ENCODE data around the gene BSND. TPM values are rescaled to one million over a fixed set of nuclear protein-coding genes. Genes with fewer than 3 reads are reported as not detected.

BSND gene
- polyA plus RNA-seq, 4 donors: 4.2 to 6.2 (median 4.9) TPM

GRCh38 chr1:54975356-54976108, 23.2 kb upstream of the BSND start:
- no peak for DNase-seq (ENCODE audit: low read depth in 4 of 4, low spot score in 2 of 4)

- DNase-seq (ENCODE audit: low read depth in 4 of 4, low spot score in 2 of 4): no peak
Observed at GRCh38 chr1:54976747-54977146, 22.0 kb upstream of the BSND start.

GRCh38 chr1:54977533-54978297, 21.0 kb upstream of the BSND start:
- no peak for DNase-seq (ENCODE audit: low read depth in 4 of 4, low spot score in 2 of 4)

GRCh38 chr1:54978528-54979326, 20.0 kb upstream of the BSND start:
- no peak for DNase-seq (ENCODE audit: low read depth in 4 of 4, low spot score in 2 of 4)

GRCh38 chr1:54979327-54979891, 19.3 kb upstream of the BSND start:
- no peak for DNase-seq (ENCODE audit: low read depth in 4 of 4, low spot score in 2 of 4)

GRCh38 chr1:54980046-54980527, 18.6 kb upstream of the BSND start:
- DNase-seq (ENCODE audit: low read depth in 4 of 4, low spot score in 2 of 4): no peak

- DNase-seq (ENCODE audit: low read depth in 4 of 4, low spot score in 2 of 4): no peak
Observed at GRCh38 chr1:54980528-54981241, 18.0 kb upstream of the BSND start, which contains the start of gene TMEM61. TSS of gene TMEM61 (plus strand) at chr1:54980628. CDS start at chr1:54981066, 438 bp downstream.

GRCh38 chr1:54981466-54981865, 17.3 kb upstream of the BSND start:
- no peak for DNase-seq (ENCODE audit: low read depth in 4 of 4, low spot score in 2 of 4)

- no peak for DNase-seq (ENCODE audit: low read depth in 4 of 4, low spot score in 2 of 4)
Observed at GRCh38 chr1:54982739-54983138, 16.0 kb upstream of the BSND start.

GRCh38 chr1:54984131-54984842, 14.4 kb upstream of the BSND start:
- no peak for DNase-seq (ENCODE audit: low read depth in 4 of 4, low spot score in 2 of 4)

GRCh38 chr1:54985556-54985955, 13.2 kb upstream of the BSND start:
- DNase-seq (ENCODE audit: low read depth in 4 of 4, low spot score in 2 of 4): no peak

- DNase-seq (ENCODE audit: low read depth in 4 of 4, low spot score in 2 of 4): no peak
Observed at GRCh38 chr1:54986025-54986424, 12.7 kb upstream of the BSND start.

- no peak for DNase-seq (ENCODE audit: low read depth in 4 of 4, low spot score in 2 of 4)
Observed at GRCh38 chr1:54986533-54986932, 12.2 kb upstream of the BSND start.

- DNase-seq (ENCODE audit: low read depth in 4 of 4, low spot score in 2 of 4): no peak
Observed at GRCh38 chr1:54987427-54987826, 11.3 kb upstream of the BSND start.

GRCh38 chr1:54987919-54988705, 10.6 kb upstream of the BSND start:
- DNase-seq (ENCODE audit: low read depth in 4 of 4, low spot score in 2 of 4): no peak

GRCh38 chr1:54988975-54989374, 9.8 kb upstream of the BSND start:
- DNase-seq (ENCODE audit: low read depth in 4 of 4, low spot score in 2 of 4): no peak

- no peak for DNase-seq (ENCODE audit: low read depth in 4 of 4, low spot score in 2 of 4)
Observed at GRCh38 chr1:54989473-54989872, 9.3 kb upstream of the BSND start.

GRCh38 chr1:54989968-54990810, 8.5 kb upstream of the BSND start:
- DNase-seq (ENCODE audit: low read depth in 4 of 4, low spot score in 2 of 4): no peak

All from left renal cortex interstitium (tissue), 4 donors.